Effector CD8-positive, alpha-beta T cell (primary cell): ENCODE data around the gene CLN6.
"Not testable (repeated sequence)": the region's sequence is repeated elsewhere in the genome, so short reads cannot be mapped to it uniquely, and the experiment has no call there.

Experiments used
- DNase-seq: peaks from one replicate; lab custom pipeline; 2025; lab: John Stamatoyannopoulos, UW

CLN6 gene

GRCh38 chr15:68223171-68223570 is 6.4 kb downstream of the CLN6 start:
- DNase-seq: no peak

GRCh38 chr15:68222432-68222743 is 7.1 kb downstream of the CLN6 start:
- DNase-seq: not testable (repeated sequence)

GRCh38 chr15:68221530-68222431 is 7.7 kb downstream of the CLN6 start:
- DNase-seq: not testable (repeated sequence)

GRCh38 chr15:68220967-68221366 is 8.6 kb downstream of the CLN6 start:
- DNase-seq: no peak

- DNase-seq: no peak
Observed at GRCh38 chr15:68220489-68220888, 9.0 kb downstream of the CLN6 start.

GRCh38 chr15:68218847-68219798 is 10.4 kb downstream of the CLN6 start:
- no peak for DNase-seq

- no peak for DNase-seq
Observed at GRCh38 chr15:68218331-68218730, 11.2 kb downstream of the CLN6 start.

- DNase-seq: no peak
Observed at GRCh38 chr15:68217341-68217740, 12.2 kb downstream of the CLN6 start.

- no peak for DNase-seq
Observed at GRCh38 chr15:68214838-68215254, 14.7 kb downstream of the CLN6 start.

- no peak for DNase-seq
Observed at GRCh38 chr15:68213991-68214837, 15.3 kb downstream of the CLN6 start.

GRCh38 chr15:68213491-68213845 is 16.1 kb downstream of the CLN6 start:
- not testable (repeated sequence) for DNase-seq

- no peak for DNase-seq
Observed at GRCh38 chr15:68211656-68212320, 17.7 kb downstream of the CLN6 start.

- DNase-seq: peak; percentile 28
Observed at GRCh38 chr15:68210821-68211655, 18.5 kb downstream of the CLN6 start.

GRCh38 chr15:68210409-68210756 is 19.1 kb downstream of the CLN6 start:
- no peak for DNase-seq

- no peak for DNase-seq
Observed at GRCh38 chr15:68209735-68210408, 19.7 kb downstream of the CLN6 start.

- DNase-seq: no peak
Observed at GRCh38 chr15:68209272-68209671, 20.3 kb downstream of the CLN6 start.

GRCh38 chr15:68208636-68209240 is 20.8 kb downstream of the CLN6 start:
- no peak for DNase-seq

GRCh38 chr15:68208136-68208535 is 21.4 kb downstream of the CLN6 start:
- DNase-seq: no peak

GRCh38 chr15:68207176-68207935 is 22.2 kb downstream of the CLN6 start:
- DNase-seq: no peak
